ENCODE results near the gene MMP25.
"Not testable (repeated sequence)": the region's sequence is repeated elsewhere in the genome, so short reads cannot be mapped to it uniquely, and the experiment has no call there.

Gene MMP25

GRCh38 chr16:3049921-3050481 is 3.6 kb downstream of the MMP25 start:
- Histone ChIP-seq H3K27me3 (ENCODE audit: insufficient read depth, poor library complexity, severe bottlenecking) (peaks cover 35% of the 10 kb centered on the region), H3K4me1 (ENCODE audit: insufficient read depth, poor library complexity, severe bottlenecking) (no peaks in the 10 kb centered on the region)
- no peak for ATAC-seq (ENCODE audit: low read depth)

DNA sequence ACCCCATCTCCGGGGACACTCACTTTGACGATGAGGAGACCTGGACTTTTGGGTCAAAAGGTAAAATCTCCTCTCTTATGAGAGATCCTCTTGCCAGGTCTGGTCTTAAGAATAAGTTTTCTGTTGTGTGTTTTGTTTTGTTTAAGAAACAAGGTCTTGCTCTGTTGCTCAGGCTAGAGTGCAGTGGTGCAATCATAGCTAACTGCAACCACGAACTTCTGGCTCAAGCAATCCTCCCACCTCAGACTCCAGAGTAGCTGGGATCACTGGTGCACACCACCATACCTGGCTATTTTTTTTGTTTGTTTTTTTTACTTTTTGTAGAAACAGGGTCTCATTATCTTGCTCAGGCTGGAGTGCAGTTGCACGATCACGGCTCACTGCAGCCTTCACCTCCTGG is 4.1 kb downstream of the MMP25 start:
- no peak for DNase-seq (ENCODE audit: low spot score)

More at GRCh38 chr16:3049921-3050481, 3.6 kb downstream of the MMP25 start:
- no peak for DNase-seq (ENCODE audit: low spot score)
- Histone ChIP-seq H3K27ac (ENCODE audit: poor library complexity, severe bottlenecking) (no peak overlapping the region), H3K36me3 (ENCODE audit: low read depth) (no peaks in the 10 kb centered on the region), H3K4me3 (ENCODE audit: severe bottlenecking) (no peak overlapping the region), H3K9me3 (ENCODE audit: severe bottlenecking) (no peaks in the 10 kb centered on the region)
- TF ChIP-seq, protein P1, sequence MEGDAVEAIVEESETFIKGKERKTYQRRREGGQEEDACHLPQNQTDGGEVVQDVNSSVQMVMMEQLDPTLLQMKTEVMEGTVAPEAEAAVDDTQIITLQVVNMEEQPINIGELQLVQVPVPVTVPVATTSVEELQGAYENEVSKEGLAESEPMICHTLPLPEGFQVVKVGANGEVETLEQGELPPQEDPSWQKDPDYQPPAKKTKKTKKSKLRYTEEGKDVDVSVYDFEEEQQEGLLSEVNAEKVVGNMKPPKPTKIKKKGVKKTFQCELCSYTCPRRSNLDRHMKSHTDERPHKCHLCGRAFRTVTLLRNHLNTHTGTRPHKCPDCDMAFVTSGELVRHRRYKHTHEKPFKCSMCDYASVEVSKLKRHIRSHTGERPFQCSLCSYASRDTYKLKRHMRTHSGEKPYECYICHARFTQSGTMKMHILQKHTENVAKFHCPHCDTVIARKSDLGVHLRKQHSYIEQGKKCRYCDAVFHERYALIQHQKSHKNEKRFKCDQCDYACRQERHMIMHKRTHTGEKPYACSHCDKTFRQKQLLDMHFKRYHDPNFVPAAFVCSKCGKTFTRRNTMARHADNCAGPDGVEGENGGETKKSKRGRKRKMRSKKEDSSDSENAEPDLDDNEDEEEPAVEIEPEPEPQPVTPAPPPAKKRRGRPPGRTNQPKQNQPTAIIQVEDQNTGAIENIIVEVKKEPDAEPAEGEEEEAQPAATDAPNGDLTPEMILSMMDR (IDR thresholded peaks at IDR 0.05; ENCODE audit: poor library complexity, severe bottlenecking), result no peak

DNA sequence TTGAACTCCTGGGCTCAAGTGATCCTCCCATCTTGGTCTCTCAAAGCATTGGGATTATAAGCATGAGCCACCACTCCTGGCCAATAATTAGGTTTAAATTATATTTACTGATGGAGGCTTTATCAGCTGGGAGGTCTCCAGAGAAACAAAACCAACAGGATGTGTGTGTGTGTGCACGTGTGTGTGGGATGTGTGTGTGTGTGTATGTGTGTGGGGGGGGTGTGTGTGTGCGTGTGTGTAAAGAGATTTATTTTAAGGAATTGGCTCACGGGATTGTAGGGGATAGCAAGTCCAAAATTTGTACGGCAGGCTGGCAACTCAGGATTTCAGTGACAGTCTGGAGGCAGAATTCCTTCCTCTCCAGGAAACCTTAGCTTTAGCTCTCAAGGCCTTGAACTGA is 4.6 kb downstream of the MMP25 start:
- ATAC-seq (ENCODE audit: low read depth), result no peak
- Histone ChIP-seq H3K36me3 (ENCODE audit: low read depth) (no peaks in the 10 kb centered on the region), H3K9me3 (ENCODE audit: severe bottlenecking) (no peaks in the 10 kb centered on the region), H3K27ac (ENCODE audit: poor library complexity, severe bottlenecking) (no peak overlapping the region), H3K4me1 (ENCODE audit: insufficient read depth, poor library complexity, severe bottlenecking) (no peaks in the 10 kb centered on the region), H3K27me3 (ENCODE audit: insufficient read depth, poor library complexity, severe bottlenecking) (peaks cover 26% of the 10 kb centered on the region), H3K4me3 (ENCODE audit: severe bottlenecking) (no peak overlapping the region)
- TF ChIP-seq, protein P1 (IDR thresholded peaks at IDR 0.05; ENCODE audit: poor library complexity, severe bottlenecking), result no peak
- no peak for DNase-seq (ENCODE audit: low spot score)

More for the DNA sequence above, 4.1 kb downstream of the MMP25 start:
- no peak overlapping the region for H3K4me3 ChIP-seq (ENCODE audit: severe bottlenecking)
- H3K4me1 ChIP-seq (ENCODE audit: insufficient read depth, poor library complexity, severe bottlenecking), result no peaks in the 10 kb centered on the region
- H3K36me3 ChIP-seq (ENCODE audit: low read depth), result no peaks in the 10 kb centered on the region
- TF ChIP-seq, protein P1 (IDR thresholded peaks at IDR 0.05; ENCODE audit: poor library complexity, severe bottlenecking), result no peak
- H3K27me3 ChIP-seq (ENCODE audit: insufficient read depth, poor library complexity, severe bottlenecking), result peaks cover 30% of the 10 kb centered on the region
- H3K9me3 ChIP-seq (ENCODE audit: severe bottlenecking), result no peaks in the 10 kb centered on the region
- ATAC-seq (ENCODE audit: low read depth), result no peak
- no peak overlapping the region for H3K27ac ChIP-seq (ENCODE audit: poor library complexity, severe bottlenecking)

GRCh38 chr16:3051494-3051893 is 5.1 kb downstream of the MMP25 start:
- TF ChIP-seq, protein P1 (IDR thresholded peaks at IDR 0.05; ENCODE audit: poor library complexity, severe bottlenecking), result no peak
- no peaks in the 10 kb centered on the region for H3K4me1 ChIP-seq (ENCODE audit: insufficient read depth, poor library complexity, severe bottlenecking)
- ATAC-seq (ENCODE audit: low read depth) (no peak), DNase-seq (ENCODE audit: low spot score) (no peak)
- peaks cover 24% of the 10 kb centered on the region for H3K27me3 ChIP-seq (ENCODE audit: insufficient read depth, poor library complexity, severe bottlenecking)
- no peak overlapping the region for H3K27ac ChIP-seq (ENCODE audit: poor library complexity, severe bottlenecking)
- no peaks in the 10 kb centered on the region for H3K9me3 ChIP-seq (ENCODE audit: severe bottlenecking)
- no peaks in the 10 kb centered on the region for H3K36me3 ChIP-seq (ENCODE audit: low read depth)
- no peak overlapping the region for H3K4me3 ChIP-seq (ENCODE audit: severe bottlenecking)

- DNase-seq (ENCODE audit: low spot score); ATAC-seq (ENCODE audit: low read depth); H3K27ac ChIP-seq (ENCODE audit: poor library complexity, severe bottlenecking); H3K4me3 ChIP-seq (ENCODE audit: severe bottlenecking); H3K36me3 ChIP-seq (ENCODE audit: low read depth); H3K4me1 ChIP-seq (ENCODE audit: insufficient read depth, poor library complexity, severe bottlenecking); H3K9me3 ChIP-seq (ENCODE audit: severe bottlenecking): not testable (repeated sequence)
- peaks cover 14% of the 10 kb centered on the region for H3K27me3 ChIP-seq (ENCODE audit: insufficient read depth, poor library complexity, severe bottlenecking)
These were observed 6.4 kb downstream of the MMP25 start for GRCh38 chr16:3052571-3053329.

- not testable (repeated sequence) for H3K9me3 ChIP-seq (ENCODE audit: severe bottlenecking); H3K27ac ChIP-seq (ENCODE audit: poor library complexity, severe bottlenecking); H3K4me1 ChIP-seq (ENCODE audit: insufficient read depth, poor library complexity, severe bottlenecking); DNase-seq (ENCODE audit: low spot score); ATAC-seq (ENCODE audit: low read depth); H3K4me3 ChIP-seq (ENCODE audit: severe bottlenecking); H3K27me3 ChIP-seq (ENCODE audit: insufficient read depth, poor library complexity, severe bottlenecking); H3K36me3 ChIP-seq (ENCODE audit: low read depth)
These were observed 7.0 kb downstream of the MMP25 start for GRCh38 chr16:3053330-3053710.

Measured in RWPE2 (cell line).